ENCODE measurements around the gene LSS. TPM values are rescaled to one million over a fixed set of nuclear protein-coding genes. Genes with fewer than 3 reads are reported as not detected.

Gene LSS
- total and polyA plus RNA-seq, 2 of the 4 experiments (the other 2 are of a cell fraction), result 43.4 to 58.1 TPM

GRCh38 chr21:46211786-46212720 is 16.5 kb downstream of the LSS start:
- no peak overlapping the region for H3K4ac ChIP-seq (ENCODE audit: low read depth, low read length)
- no peak overlapping the region for H3K23ac ChIP-seq (ENCODE audit: low read depth, low read length)
- no peak overlapping the region for H2BK15ac ChIP-seq (ENCODE audit: low read depth, low read length)
- no peak overlapping the region for H4K5ac ChIP-seq (ENCODE audit: low read depth, low read length)
- no peaks in the 10 kb centered on the region for H3K4me1 ChIP-seq (ENCODE audit: control insufficient read depth, insufficient read depth, low read length)
- H3K9ac ChIP-seq (ENCODE audit: low read depth, low read length), result no peak overlapping the region
- H3K4me3 ChIP-seq (ENCODE audit: insufficient read depth, low read depth, low read length), result no peak overlapping the region
- no peak overlapping the region for H3K27ac ChIP-seq (ENCODE audit: insufficient read depth, low read length)
- no peak overlapping the region for H2AK5ac ChIP-seq (ENCODE audit: low read depth, low read length)
- H3K9me3 ChIP-seq (ENCODE audit: control insufficient read depth, insufficient read depth, low read length), result no peaks in the 10 kb centered on the region
- no peak overlapping the region for H3K4me2 ChIP-seq (ENCODE audit: low read depth, low read length)
- no peaks in the 10 kb centered on the region; a peak in 1 of 4 replicates for H3K79me1 ChIP-seq (ENCODE audit: low read depth in 1 of 2, low read length in 2 of 2)
- H4K8ac ChIP-seq (ENCODE audit: low read depth in 2 of 2, low read length in 2 of 2), result no peak overlapping the region
- H2BK120ac ChIP-seq (ENCODE audit: low read depth, low read length), result no peak overlapping the region
- H3K36me3 ChIP-seq (ENCODE audit: control insufficient read depth, insufficient read depth, low read length), result peaks cover 48% of the 10 kb centered on the region
- ChIA-PET CTCF (no interaction called here), POLR2A (ENCODE audit: unreplicated experiment) (no interaction called here)
- no peak for DNase-seq
- H4K20me1 ChIP-seq (ENCODE audit: insufficient read depth, low read length), result peaks cover 12% of the 10 kb centered on the region
- no peak for ATAC-seq (ENCODE audit: low read depth)
- dilution Hi-C loops (cut with HindIII; ENCODE audit: low sequenced_read_pairs, unreplicated experiment) (no loop called here), intact Hi-C loops (cut with micrococcal nuclease) (no loop called here), in situ Hi-C loops (cut with MboI; ENCODE audit: low sequenced_read_pairs) (no loop called here)
- no peak overlapping the region for H2BK5ac ChIP-seq (ENCODE audit: low read depth, low read length, poor library complexity, severe bottlenecking)
- no peak overlapping the region for H4K91ac ChIP-seq (ENCODE audit: insufficient read depth, low read depth, low read length)
- H3K18ac ChIP-seq (ENCODE audit: low read depth, low read length), result no peak overlapping the region
- H2BK20ac ChIP-seq (ENCODE audit: low read depth, low read length), result no peak overlapping the region
- H3K9me1 ChIP-seq (ENCODE audit: insufficient read depth, low read length), result 0 out of 2 replicates have a peak, but pooled peaks cover 4% of the 10 kb centered on the region
- no peak overlapping the region for H3K56ac ChIP-seq (ENCODE audit: extremely low read depth, insufficient read depth, low read length)
- BruUV-seq (replicated peaks), result no TSS peak
- 92% methylated on average over 9 of the region's 23 CpGs; no CpG with 5 or more reads in 1 of the 2 experiments for WGBS, 2 experiments (ENCODE audit: extremely low coverage in 2 of 2, insufficient read length in 1 of 2)
- no peak overlapping the region for H3K14ac ChIP-seq (replicated peaks; ENCODE audit: low read depth, low read length)
- H3K27me3 ChIP-seq (ENCODE audit: control insufficient read depth, insufficient read depth, low read length), result no peaks in the 10 kb centered on the region
- H2AK9ac ChIP-seq (replicated peaks; ENCODE audit: low read depth, low read length, poor library complexity), result no peak overlapping the region
- H2AFZ ChIP-seq (replicated peaks; ENCODE audit: low read length, poor library complexity), result no peak overlapping the region
- TF ChIP-seq RAD21 (IDR thresholded peaks at IDR 0.05; ENCODE audit: low read length) (no peak), CTCF (conservative IDR thresholded peaks at IDR 0.05; ENCODE audit: low read depth, low read length) (no peak), NFE2L2 (IDR thresholded peaks at IDR 0.05; ENCODE audit: low read depth, low read length) (no peak), CEBPB (IDR thresholded peaks at IDR 0.05; ENCODE audit: low read depth, low read length) (no peak), MXI1 (IDR thresholded peaks at IDR 0.05; ENCODE audit: borderline replicate concordance, low read depth, low read length) (no peak), FOS (IDR thresholded peaks at IDR 0.05; ENCODE audit: low read depth, low read length) (no peak), RFX5 (IDR thresholded peaks at IDR 0.05; ENCODE audit: low read depth, low read length) (no peak), RCOR1 (IDR thresholded peaks at IDR 0.05; ENCODE audit: insufficient replicate concordance, low read length) (no peak)
